Activated T-cell treated with anti-CD3 and anti-CD28 coated beads, Interleukin-2, amount 50 U/mL, for 1 hour (primary cell): Measurements from ENCODE around the gene MRGPRF.

ENCODE experiments used
- DNase-seq: peaks from one replicate; pipeline ENCODE4 v3.0.0-alpha.2; 2020

MRGPRF gene

GRCh38 chr11:69013009-69013951 lies at the start of gene MRGPRF:
TSS of gene MRGPRF (minus strand) at chr11:69013246. CDS start at chr11:69009901, 3,345 bp downstream.
- DNase-seq: no peak

GRCh38 chr11:69062169-69062855 lies 49.3 kb upstream of the MRGPRF start:
- no peak for DNase-seq

- DNase-seq: no peak
Observed at GRCh38 chr11:69061713-69062053, 48.6 kb upstream of the MRGPRF start.

GRCh38 chr11:69060806-69061712 lies 48.0 kb upstream of the MRGPRF start:
- no peak for DNase-seq

GRCh38 chr11:69059985-69060384 lies 46.9 kb upstream of the MRGPRF start:
- DNase-seq: no peak

- DNase-seq: no peak
Observed at GRCh38 chr11:69059429-69059828, 46.4 kb upstream of the MRGPRF start.

GRCh38 chr11:69058511-69059270 lies 45.6 kb upstream of the MRGPRF start:
- DNase-seq: no peak

- DNase-seq: no peak
Observed at GRCh38 chr11:69057801-69058200, 44.8 kb upstream of the MRGPRF start.

GRCh38 chr11:69057236-69057635 lies 44.2 kb upstream of the MRGPRF start:
- no peak for DNase-seq

GRCh38 chr11:69055598-69056516 lies 42.8 kb upstream of the MRGPRF start:
- DNase-seq: no peak

GRCh38 chr11:69055212-69055586 lies 42.2 kb upstream of the MRGPRF start:
- DNase-seq: no peak

GRCh38 chr11:69054397-69055211 lies 41.6 kb upstream of the MRGPRF start:
- no peak for DNase-seq

- DNase-seq: no peak
Observed at GRCh38 chr11:69053546-69054396, 40.7 kb upstream of the MRGPRF start.

- no peak for DNase-seq
Observed at GRCh38 chr11:69053169-69053477, 40.1 kb upstream of the MRGPRF start.

GRCh38 chr11:69052343-69053168 lies 39.5 kb upstream of the MRGPRF start:
- no peak for DNase-seq

- no peak for DNase-seq
Observed at GRCh38 chr11:69051381-69052342, 38.6 kb upstream of the MRGPRF start.
